Osteocyte (in vitro differentiated cells): ENCODE results near the gene ANKFY1. TPM values are rescaled to one million over a fixed set of nuclear protein-coding genes. Genes with fewer than 3 reads are reported as not detected.

Experiments
- DNase-seq: peaks from one replicate; pipeline ENCODE4 v3.0.0; 2021; ENCODE audit warnings: mixed read lengths; ENCODE audit not compliant: unreplicated experiment; ENCODE audit errors: extremely low spot score
- H3K27ac Mint-ChIP-seq: one replicate; pipeline ENCODE4 v1.8.0; 2021; ENCODE audit warnings: mild to moderate bottlenecking, mixed read lengths; ENCODE audit not compliant: unreplicated experiment
- H3K27me3 Mint-ChIP-seq: one replicate; pipeline ENCODE4 v1.8.0; 2021; ENCODE audit warnings: mixed read lengths; ENCODE audit not compliant: unreplicated experiment
- H3K36me3 Mint-ChIP-seq: one replicate; pipeline ENCODE4 v1.8.0; 2021; ENCODE audit warnings: mixed read lengths; ENCODE audit not compliant: unreplicated experiment
- H3K4me1 Mint-ChIP-seq: one replicate; pipeline ENCODE4 v1.8.0; 2021; ENCODE audit warnings: mixed read lengths; ENCODE audit not compliant: unreplicated experiment
- H3K4me3 Mint-ChIP-seq: one replicate; pipeline ENCODE4 v1.8.0; 2021; ENCODE audit warnings: mild to moderate bottlenecking, moderate library complexity, mixed read lengths; ENCODE audit not compliant: unreplicated experiment
- H3K9me3 Mint-ChIP-seq: one replicate; pipeline ENCODE4 v1.8.0; 2021; ENCODE audit warnings: mixed read lengths; ENCODE audit not compliant: unreplicated experiment
- total RNA-seq: library from RNA; stranded (reverse); gene quantifications from 2 replicates; pipeline ENCODE4 v1.2.1, GENCODE V29; 2021
- TF ChIP-seq, protein P1 (sequence below): fragments of 200-600 bp; sonication (generic); IDR thresholded peaks from 2 replicates; pipeline ENCODE4 v1.5.0; 2021; ENCODE audit warnings: antibody characterized with exemption, mild to moderate bottlenecking, moderate library complexity

ANKFY1 gene
- total RNA-seq, 1 donor from 2014 or later = 61.2 TPM

- TF ChIP-seq, protein P1, sequence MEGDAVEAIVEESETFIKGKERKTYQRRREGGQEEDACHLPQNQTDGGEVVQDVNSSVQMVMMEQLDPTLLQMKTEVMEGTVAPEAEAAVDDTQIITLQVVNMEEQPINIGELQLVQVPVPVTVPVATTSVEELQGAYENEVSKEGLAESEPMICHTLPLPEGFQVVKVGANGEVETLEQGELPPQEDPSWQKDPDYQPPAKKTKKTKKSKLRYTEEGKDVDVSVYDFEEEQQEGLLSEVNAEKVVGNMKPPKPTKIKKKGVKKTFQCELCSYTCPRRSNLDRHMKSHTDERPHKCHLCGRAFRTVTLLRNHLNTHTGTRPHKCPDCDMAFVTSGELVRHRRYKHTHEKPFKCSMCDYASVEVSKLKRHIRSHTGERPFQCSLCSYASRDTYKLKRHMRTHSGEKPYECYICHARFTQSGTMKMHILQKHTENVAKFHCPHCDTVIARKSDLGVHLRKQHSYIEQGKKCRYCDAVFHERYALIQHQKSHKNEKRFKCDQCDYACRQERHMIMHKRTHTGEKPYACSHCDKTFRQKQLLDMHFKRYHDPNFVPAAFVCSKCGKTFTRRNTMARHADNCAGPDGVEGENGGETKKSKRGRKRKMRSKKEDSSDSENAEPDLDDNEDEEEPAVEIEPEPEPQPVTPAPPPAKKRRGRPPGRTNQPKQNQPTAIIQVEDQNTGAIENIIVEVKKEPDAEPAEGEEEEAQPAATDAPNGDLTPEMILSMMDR = no peak
- H3K4me3 Mint-ChIP-seq = no peak overlapping the region
- H3K36me3 Mint-ChIP-seq = peaks cover 37% of the 10 kb centered on the region
- no peak for DNase-seq
- H3K4me1 Mint-ChIP-seq = no peaks in the 10 kb centered on the region
- no peak overlapping the region for H3K27ac Mint-ChIP-seq
- no peaks in the 10 kb centered on the region for H3K27me3 Mint-ChIP-seq
- H3K9me3 Mint-ChIP-seq = no peaks in the 10 kb centered on the region
These were observed 147.3 kb downstream of the ANKFY1 start for GRCh38 chr17:4116516-4116915.

Other genes with a start within 250 kb of the ANKFY1 start
- gene ZZEF1, start 120.9 kb downstream of the ANKFY1 start, total RNA-seq = 47.1 and 52.0 TPM in 2 replicates
- 22.3 and 26.2 TPM in 2 replicates for gene CYB5D2, start 120.8 kb downstream of the ANKFY1 start, total RNA-seq
- gene UBE2G1, start 102.7 kb upstream of the ANKFY1 start, total RNA-seq = 61.4 and 65.1 TPM in 2 replicates
- not detected in 2 replicates for gene SPNS3, start 170.0 kb upstream of the ANKFY1 start, total RNA-seq
- 0.31 TPM in 1 of 2 replicates, not detected in the other for gene SPNS2, start 234.9 kb upstream of the ANKFY1 start, total RNA-seq